Vagina (tissue), 2 donors: ENCODE measurements around the gene SLC1A3. TPM values are rescaled to one million over a fixed set of nuclear protein-coding genes. Genes with fewer than 3 reads are reported as not detected.

ENCODE experiments used
- DNase-seq, 2 donors: peaks; one replicate each; pipeline ENCODE4 v3.0.0-alpha.2; 2017; ENCODE audit errors: extremely low spot score in 2 of 2
- H3K27ac ChIP-seq: fragments of 200-600 bp; sonication (generic); one replicate; pipeline ENCODE4 v1.5.1; 2019
- H3K27me3 ChIP-seq: fragments of 200-600 bp; sonication (generic); one replicate; pipeline ENCODE4 v1.5.1; 2019
- H3K36me3 ChIP-seq, 2 donors: fragments of 200-600 bp; sonication (generic); one replicate each; pipeline ENCODE4 v1.5.1; 2017 to 2019
- H3K4me1 ChIP-seq: fragments of 200-600 bp; sonication (generic); one replicate; pipeline ENCODE4 v1.5.1; 2019
- H3K4me3 ChIP-seq, 2 donors: fragments of 200-600 bp; sonication (generic); 1 replicate in 1 of 2; 2 replicates in 1 of 2; pipeline ENCODE4 v1.5.1; 2016 to 2019
- H3K9me3 ChIP-seq: fragments of 200-600 bp; sonication (generic); one replicate; pipeline ENCODE4 v1.5.1; 2019
- CTCF ChIP-seq, 3 experiments: fragments of 450-650 bp in 2 of 3; fragments of 200-600 bp in 1 of 3; sonication (generic) in 1 of 3; IDR thresholded peaks; one replicate each; pipeline ENCODE4 v1.5.1; 2017 to 2019; ENCODE audit warnings: antibody characterized with exemption in 3 of 3, mild to moderate bottlenecking in 2 of 3, moderate library complexity in 2 of 3
- POLR2A ChIP-seq, 2 donors: fragments of 450-650 bp; IDR thresholded peaks; one replicate each; pipeline ENCODE4 v1.6.1; 2017; ENCODE audit warnings: antibody characterized with exemption in 2 of 2, mild to moderate bottlenecking in 2 of 2, moderate library complexity in 2 of 2
- POLR2AphosphoS5 ChIP-seq, 2 donors: sonication (generic); formaldehyde crosslinking; IDR thresholded peaks; one replicate each; pipeline ENCODE4 v1.9.0; 2017; ENCODE audit warnings: antibody characterized with exemption in 2 of 2, mild to moderate bottlenecking in 2 of 2, low read depth in 1 of 2; ENCODE audit not compliant: insufficient read depth in 1 of 2
- intact Hi-C: fragments of 100-400 bp; cut with DNase I; formaldehyde crosslinking; loops from one replicate; pipeline ENCODE4 v1.15.1; 2023
- total RNA-seq: library from RNA; depleted of rRNA; stranded (reverse); fragments of >200 nt; gene quantifications from one replicate; pipeline ENCODE4 v1.2.3, GENCODE V29; 2016

SLC1A3 gene
- total RNA-seq, 1 donor from 2014 or later, result 18.9 TPM

- no peaks in the 10 kb centered on the region for H3K9me3 ChIP-seq
- intact Hi-C loops, result no loop called here
- H3K27ac ChIP-seq, result no peak overlapping the region
- DNase-seq, result no peak
- TF ChIP-seq POLR2AphosphoS5 (IDR thresholded peaks at IDR 0.05; ENCODE audit: insufficient read depth in 1 of 2, low read depth in 1 of 2) (no peak), CTCF (IDR thresholded peaks at IDR 0.05) (no peak), POLR2A (IDR thresholded peaks at IDR 0.05) (no peak)
- no peaks in the 10 kb centered on the region for H3K27me3 ChIP-seq
- H3K4me1 ChIP-seq, result no peaks in the 10 kb centered on the region
- no peaks in the 10 kb centered on the region for H3K36me3 ChIP-seq
- no peak overlapping the region for H3K4me3 ChIP-seq
Measured at GRCh38 chr5:36708996-36709395, 102.6 kb downstream of the SLC1A3 start.

DNA sequence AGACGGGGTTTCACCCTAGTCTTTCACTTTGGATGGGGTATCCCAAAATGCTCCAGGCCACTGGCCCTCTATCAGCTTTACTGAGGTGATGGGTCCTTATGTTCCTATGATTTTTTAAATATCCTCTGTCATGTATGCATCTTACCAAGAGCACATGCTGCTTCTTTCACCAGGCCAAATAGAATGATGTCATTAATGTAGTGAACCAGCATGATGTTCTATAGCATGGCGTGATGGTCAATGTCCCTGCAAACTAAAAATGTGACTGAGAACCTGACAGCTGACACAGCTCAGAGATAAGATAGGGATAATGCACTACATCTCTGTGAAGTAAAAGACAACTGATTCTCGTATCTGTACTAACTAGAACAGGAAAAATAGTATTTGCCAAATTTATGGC is 103.6 kb downstream of the SLC1A3 start:
- TF ChIP-seq POLR2AphosphoS5 (IDR thresholded peaks at IDR 0.05; ENCODE audit: insufficient read depth in 1 of 2, low read depth in 1 of 2) (no peak), POLR2A (IDR thresholded peaks at IDR 0.05) (no peak), CTCF (IDR thresholded peaks at IDR 0.05) (no peak)
- no peaks in the 10 kb centered on the region for H3K27me3 ChIP-seq
- intact Hi-C loops, result no loop called here

DNA sequence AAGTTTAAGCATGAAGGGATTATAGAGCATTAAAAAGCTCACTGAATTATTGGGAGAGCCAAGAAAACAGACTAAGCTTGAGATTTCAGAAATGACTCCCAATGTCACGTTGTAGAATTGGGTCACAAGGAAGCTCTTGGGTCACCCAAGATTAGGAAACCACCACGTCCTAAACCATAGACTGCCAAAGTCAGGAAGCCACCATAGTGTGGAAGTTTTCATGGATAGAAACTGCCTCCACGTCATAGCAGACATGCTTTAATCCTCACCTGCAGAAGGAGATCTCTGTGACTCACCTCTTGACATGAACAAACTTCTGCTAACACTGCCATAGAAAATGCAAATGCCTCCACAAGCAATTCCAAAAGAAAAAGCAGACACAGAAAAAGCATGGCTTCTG is 106.3 kb downstream of the SLC1A3 start:
- Histone ChIP-seq H3K27me3 (no peaks in the 10 kb centered on the region), H3K9me3 (no peaks in the 10 kb centered on the region), H3K36me3 (no peaks in the 10 kb centered on the region), H3K4me1 (no peaks in the 10 kb centered on the region), H3K4me3 (no peak overlapping the region), H3K27ac (no peak overlapping the region)
- intact Hi-C loops, result no loop called here
- TF ChIP-seq POLR2A (IDR thresholded peaks at IDR 0.05) (no peak), POLR2AphosphoS5 (IDR thresholded peaks at IDR 0.05; ENCODE audit: insufficient read depth in 1 of 2, low read depth in 1 of 2) (peak in 1 of 2 donors; percentile 11)
- no peak for DNase-seq

More for the DNA sequence above, 103.6 kb downstream of the SLC1A3 start:
- Histone ChIP-seq H3K27ac (no peak overlapping the region), H3K4me3 (no peak overlapping the region), H3K9me3 (no peaks in the 10 kb centered on the region), H3K36me3 (no peaks in the 10 kb centered on the region), H3K4me1 (no peaks in the 10 kb centered on the region)
- DNase-seq, result no peak

- Histone ChIP-seq H3K4me3 (no peak overlapping the region), H3K27ac (no peak overlapping the region), H3K27me3 (no peaks in the 10 kb centered on the region), H3K4me1 (no peaks in the 10 kb centered on the region), H3K36me3 (no peaks in the 10 kb centered on the region), H3K9me3 (no peaks in the 10 kb centered on the region)
- TF ChIP-seq POLR2A (IDR thresholded peaks at IDR 0.05) (no peak), CTCF (IDR thresholded peaks at IDR 0.05) (no peak), POLR2AphosphoS5 (IDR thresholded peaks at IDR 0.05; ENCODE audit: insufficient read depth in 1 of 2, low read depth in 1 of 2) (no peak)
- intact Hi-C loops, result no loop called here
- no peak for DNase-seq
Measured at GRCh38 chr5:36713541-36713940, 107.1 kb downstream of the SLC1A3 start.

DNA sequence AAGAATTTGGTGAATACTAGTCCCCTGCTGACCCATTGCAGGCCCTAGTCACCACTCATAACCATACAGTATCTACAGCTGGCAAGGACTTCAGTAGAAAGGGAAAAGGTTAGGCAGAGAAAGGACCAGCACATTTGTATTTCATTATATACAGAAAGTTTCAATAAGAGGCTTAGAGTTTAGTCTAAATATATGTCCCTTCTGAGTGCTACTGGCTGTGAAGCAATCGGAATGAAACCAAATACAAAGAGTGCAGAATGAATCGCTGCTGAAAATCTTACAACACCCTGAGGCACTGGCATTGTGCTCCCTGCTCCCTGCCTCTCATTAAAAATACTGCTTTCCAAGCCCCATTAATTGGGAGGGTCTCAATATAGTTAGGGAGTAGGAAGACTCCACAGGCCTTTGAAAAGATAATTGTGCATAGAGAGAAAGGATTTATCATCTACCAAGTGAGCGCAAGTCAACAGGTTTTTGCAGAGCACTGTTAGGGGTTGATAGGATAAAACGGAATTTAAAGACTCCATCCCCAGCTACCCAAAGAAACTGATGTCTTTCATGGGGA is 110.8 kb downstream of the SLC1A3 start:
- no peaks in the 10 kb centered on the region for H3K27me3 ChIP-seq
- no peaks in the 10 kb centered on the region for H3K36me3 ChIP-seq
- H3K27ac ChIP-seq, result no peak overlapping the region
- no peak for DNase-seq
- no peak overlapping the region for H3K4me3 ChIP-seq
- H3K9me3 ChIP-seq, result no peaks in the 10 kb centered on the region
- no peaks in the 10 kb centered on the region for H3K4me1 ChIP-seq
- TF ChIP-seq POLR2AphosphoS5 (IDR thresholded peaks at IDR 0.05; ENCODE audit: insufficient read depth in 1 of 2, low read depth in 1 of 2), result no peak
- TF ChIP-seq CTCF (IDR thresholded peaks at IDR 0.05), result no peak
- TF ChIP-seq POLR2A (IDR thresholded peaks at IDR 0.05), result no peak
- intact Hi-C loops, result no loop called here
